HG03439 (cell line): ENCODE results near the gene SYT8.
"Not testable (repeated sequence)": the region's sequence is repeated elsewhere in the genome, so short reads cannot be mapped to it uniquely, and the experiment has no call there.

Source experiments
- ATAC-seq: cut with Tn5 transposase; IDR thresholded peaks from one replicate; pipeline ENCODE4 v1.9.1; 2021; ENCODE audit warnings: mild to moderate bottlenecking, moderate library complexity; ENCODE audit not compliant: unreplicated experiment

SYT8 gene

DNA sequence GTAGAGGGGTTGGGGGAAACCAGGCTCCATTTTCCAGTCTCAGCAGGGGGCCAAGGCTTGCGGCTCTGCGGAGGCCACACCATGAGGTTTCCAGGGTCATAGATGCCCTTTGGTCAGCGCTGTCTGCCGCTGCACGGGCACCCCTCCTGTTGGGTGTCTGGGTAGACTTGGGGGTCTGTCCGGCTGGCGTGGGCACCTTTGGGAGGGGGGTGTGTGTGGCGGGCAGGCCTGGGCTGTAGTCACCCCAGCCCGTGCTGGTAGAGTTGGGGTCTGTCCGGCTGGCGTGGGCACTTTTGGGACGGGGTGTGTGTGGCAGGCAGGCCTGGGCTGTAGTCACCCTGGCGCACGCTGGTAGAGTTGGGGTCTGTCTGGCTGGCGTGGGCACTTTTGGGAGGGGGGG is 36.7 kb downstream of the SYT8 start:
- no peak for ATAC-seq

DNA sequence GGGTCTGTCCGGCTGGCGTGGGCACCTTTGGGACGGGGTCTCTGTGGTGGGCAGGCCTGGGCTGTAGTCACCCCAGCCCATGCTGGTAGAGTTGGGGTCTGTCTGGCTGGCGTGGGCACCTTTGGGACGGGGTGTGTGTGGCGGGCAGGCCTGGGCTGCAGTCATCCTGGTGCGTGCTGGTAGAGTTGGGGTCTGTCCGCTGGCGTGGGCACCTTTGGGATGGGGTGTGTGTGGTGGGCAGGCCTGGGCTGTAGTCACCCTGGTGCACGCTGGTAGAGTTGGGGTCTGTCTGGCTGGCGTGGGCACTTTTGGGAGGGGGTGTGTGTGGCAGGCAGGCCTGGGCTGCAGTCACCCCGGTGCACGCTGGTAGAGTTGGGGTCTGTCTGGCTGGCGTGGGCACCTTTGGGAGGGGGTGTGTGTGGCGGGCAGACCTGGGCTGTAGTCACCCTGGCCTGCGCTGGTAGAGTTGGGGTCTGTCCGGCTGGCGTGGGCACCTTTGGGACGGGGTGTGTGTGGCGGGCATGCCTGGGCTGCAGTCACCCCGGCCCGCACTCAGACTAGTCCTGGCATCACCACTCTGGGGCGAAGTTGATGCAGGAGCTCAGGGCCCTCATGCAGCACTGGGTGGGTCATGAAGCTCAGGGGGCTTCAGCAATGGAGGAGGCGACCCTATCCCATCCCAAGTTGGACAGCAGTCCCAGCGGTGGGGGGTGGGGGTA is 37.6 kb downstream of the SYT8 start:
- no peak for ATAC-seq

DNA sequence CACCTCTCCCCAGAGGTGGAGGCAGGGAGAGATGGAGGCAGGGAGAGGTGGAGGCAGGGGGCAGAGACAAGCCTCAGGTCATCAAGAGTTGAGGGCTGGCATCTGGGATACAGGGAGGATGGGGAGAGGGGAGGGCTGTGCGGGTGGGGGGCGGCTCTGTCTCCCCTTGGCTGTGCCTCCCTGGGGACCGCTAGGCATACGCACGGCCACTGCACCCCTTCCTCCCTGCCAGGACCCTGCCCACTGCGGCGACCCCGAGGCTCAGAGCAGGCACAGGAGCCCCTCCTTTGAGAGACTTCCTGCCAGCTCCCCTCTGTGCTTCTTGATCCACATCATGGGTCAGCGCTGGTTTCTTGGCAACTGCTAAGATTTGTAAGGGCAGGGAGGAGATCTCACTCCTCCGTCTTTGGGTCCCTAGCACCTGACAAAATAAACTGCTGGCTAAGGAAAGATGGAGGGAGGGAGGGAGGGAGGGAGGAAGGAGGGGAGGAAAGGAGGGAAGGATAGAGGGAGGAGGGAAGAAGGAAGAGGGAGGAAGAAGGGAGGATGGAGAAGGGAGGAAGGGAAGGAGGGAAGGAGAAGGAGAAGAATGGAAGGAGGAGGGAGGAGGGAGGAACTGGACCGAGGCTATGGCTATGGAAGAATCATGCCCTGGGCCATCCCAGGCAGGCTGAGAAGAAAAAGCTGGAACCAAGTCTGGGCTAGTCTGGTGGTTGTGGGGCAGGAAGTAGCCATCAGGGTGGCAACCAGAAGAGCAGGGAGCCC is 38.4 kb downstream of the SYT8 start:
- ATAC-seq, result no peak

DNA sequence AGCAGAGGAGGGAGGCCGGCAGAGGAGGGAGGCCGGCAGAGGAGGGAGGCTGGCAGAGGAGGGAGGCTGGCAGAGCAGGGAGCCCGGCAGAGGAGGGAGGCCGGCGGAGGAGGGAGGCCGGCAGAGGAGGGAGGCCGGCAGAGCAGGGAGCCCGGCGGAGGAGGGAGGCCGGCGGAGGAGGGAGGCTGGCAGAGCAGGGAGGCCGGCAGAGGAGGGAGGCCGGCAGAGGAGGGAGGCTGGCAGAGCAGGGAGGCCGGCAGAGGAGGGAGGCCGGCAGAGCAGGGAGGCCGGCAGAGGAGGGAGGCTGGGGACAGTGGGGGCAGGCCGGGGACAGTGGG is 39.0 kb downstream of the SYT8 start:
- ATAC-seq, result not testable (repeated sequence)

DNA sequence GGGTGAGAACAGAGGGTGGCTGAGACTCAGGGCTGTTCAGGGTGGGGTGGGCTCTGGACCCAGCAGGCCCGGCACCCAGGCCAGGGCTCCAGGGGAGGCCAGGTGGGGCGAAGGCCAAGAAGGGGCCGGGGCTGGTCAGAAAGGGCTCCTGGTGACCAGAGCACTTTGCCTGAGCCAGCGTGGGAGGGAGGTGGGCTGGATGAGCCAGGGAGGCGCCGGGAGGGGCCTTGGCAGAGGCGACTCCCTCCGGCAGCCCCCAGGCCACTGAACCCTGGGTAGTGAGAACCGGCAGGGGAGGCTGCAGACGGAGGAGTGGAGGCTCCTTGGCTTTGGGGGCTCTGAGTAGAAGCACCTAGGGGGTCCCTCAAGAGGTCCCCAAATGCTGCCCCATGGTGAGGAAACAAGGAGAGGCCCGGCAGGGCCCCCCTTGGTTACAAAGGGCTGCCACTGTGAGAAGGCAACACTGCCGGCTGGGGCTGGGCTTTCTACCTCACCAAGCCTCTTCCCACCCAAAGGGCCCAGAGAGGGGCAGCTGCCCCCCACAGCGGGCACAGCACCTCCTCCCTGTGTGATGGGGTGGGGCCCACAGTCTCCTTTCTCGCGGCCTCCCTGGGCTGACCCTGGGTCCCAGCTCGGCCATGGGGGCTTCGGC is 39.8 kb downstream of the SYT8 start:
- ATAC-seq, result not testable (repeated sequence)

DNA sequence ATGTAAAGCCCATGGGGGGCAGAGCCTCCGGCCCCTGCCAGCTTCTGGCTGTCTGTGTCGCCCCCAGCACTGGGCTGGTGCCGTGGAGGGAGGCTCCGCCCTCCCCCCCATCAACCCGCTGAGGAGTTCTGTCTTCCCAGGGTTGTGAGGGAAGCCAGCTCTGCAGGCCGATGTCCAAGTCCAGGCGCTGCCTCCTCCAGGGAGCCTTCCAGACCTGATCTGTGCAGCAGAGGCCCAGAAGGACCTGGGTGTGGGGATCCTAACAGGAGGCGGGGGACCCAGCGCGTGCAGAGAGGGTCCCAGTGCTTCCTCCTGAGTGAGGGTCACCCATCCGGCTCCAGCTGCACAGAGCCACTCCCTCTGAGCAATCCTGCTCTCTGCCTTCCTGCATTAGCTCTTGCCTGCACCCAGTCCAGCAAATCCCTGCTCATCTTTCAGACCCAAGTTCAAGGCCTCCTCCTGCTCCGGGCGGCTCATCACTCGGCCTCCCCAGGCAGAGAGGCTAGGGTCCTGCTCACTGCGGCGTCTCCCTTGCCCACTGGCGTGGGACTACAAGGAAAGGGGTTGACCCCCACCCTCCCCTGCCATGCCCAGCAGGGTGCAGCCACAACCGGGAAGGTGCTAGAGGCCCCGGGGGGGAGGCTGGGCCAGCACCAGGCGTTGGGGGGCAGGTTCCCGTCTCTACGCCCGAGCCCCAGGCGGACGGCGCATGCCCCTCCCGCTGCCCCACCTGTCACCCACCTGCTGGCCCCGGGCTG is 40.5 kb downstream of the SYT8 start:
- ATAC-seq, result no peak

DNA sequence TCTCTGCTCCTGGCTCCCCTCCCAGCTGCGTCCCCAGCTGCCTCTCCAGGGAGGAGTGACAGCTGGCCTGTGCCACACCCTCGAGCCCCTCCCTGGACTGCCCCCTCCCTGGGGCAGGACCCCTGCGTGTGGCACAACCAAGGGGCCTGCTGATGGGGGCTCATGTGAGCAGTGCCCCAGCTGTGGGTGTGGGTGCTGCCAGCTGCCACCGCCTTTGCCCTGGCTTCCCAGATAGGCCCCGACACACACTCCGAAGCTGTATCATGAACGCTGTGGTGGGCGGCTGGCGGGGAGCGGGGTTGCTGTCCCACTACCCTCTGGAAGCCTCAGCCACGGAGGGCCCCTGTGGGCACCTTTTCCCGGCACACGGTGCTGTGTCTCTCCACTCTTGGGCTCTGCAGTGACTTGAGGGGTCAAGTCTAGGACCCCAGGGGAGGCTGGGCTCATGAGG is 41.1 kb downstream of the SYT8 start:
- not testable (repeated sequence) for ATAC-seq

DNA sequence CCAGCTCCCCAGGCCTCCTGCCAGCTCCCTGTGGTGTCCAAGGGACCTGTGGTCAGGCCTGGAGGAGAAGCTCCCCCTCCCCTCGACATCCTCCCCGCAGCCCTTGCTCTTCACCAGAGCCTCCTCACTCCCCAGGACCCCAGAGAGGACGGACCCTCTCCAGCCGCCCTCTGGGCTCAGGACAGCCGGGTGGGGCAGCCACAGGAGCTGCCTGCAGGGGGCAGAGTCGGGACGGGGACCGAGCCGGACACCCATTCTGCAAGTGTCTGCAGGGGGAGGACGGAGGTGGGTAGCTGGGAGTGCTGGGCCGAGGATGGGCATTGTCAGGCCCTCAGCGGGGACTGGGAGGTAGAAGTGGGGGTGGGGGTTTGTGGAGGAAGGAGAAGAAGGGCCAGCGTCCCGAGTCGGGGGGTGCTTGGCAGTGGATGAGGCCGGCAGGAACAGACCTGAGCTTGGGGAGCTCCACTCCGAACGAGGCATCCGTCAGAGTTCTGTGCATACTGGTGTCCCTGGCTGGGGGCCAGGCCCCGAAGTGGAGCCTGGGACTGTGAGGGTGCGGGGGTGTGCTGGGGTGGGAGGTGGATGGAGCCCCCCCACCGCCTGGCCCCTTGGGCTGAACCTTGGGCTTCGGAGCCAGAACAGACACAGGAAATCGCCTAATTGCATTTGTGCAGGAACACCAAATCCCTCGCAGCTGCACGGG is 41.7 kb downstream of the SYT8 start:
- no peak for ATAC-seq

DNA sequence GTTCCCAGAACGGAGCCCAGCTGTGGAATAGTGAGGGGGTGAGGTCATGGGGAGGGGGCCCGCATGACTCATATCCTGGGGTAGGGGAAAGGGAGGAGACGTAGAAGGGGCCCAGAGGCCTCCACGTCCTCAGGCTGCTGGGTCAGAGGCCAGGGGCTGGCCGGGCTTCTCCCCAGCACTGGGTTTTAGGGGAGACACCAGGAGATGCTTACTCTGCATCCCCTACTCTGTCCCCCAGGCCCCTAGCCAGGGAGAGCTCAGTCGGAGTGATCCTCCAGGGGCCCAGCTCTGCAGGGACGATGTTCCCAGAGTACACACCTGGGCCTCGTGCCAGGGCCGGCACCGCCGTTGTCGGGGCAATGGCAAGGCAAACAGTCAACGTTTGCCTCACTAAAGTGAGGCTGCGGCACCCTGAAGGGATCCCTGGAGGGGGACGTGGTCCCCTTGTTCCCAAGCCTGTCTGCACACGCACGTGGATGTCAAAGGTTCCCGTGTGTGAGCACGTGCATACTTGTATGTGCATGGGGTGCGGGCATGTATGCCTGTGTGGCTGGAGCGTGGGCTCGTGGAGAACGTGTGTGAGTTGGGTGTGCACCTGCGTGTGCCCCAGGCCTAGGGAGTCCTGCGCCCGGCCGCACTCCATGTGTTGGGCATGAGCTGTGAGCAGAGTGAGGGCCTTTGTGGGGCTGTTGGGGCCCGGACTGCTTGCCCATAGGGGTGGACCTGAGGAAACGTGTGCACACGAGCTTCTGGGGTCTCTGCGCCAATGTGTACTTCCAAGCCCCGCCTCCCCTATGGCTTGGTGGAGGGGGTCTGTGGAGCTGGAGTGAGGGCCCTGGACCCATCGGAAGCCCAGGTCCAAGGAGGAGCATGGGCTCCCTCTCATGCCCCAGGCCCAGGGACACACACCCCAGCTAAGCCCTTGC is 42.7 kb downstream of the SYT8 start:
- ATAC-seq, result no peak

DNA sequence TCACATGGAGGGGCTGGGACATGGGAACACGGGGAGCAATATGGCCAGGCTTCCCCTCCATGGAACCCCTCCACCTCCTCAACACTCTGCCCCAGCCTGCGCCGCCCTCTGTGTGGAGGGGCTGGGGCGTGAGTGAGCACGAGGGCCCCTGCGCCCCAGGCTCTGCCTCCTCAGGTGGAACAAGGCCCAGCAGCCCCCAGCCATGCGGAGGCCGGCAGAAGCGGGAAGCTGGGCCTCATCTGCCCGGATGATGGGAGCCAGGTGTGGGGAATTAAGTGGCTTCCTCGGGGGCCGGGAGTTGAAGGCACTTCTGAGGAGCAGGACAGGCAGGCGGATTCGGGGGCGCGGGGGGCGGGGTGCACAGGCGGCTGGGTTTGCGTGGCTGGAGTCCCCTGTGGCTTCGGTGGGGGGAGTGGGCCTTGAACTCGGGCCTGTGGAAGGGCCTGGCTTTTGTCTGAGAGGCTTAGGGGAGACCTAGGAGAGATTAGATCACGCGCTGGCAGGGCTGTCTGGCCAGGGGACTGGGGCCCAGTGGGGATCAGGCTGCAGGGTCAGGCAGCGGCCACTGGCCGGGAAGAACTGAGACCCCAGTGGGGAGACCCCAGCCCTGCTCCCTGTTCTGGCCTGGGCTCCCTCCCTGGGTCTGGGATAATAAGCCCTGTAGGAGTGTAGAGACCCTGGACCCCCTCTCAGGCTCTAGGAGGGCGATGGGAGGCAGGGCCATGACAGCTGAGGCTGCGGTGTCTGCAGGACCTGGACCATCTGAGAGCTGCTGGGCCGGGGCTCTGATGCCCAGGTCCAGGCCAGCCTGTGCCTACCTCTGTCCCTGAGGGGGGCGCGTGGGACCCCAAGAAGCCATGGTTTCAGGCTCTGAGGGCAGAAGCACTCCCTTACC is 43.6 kb downstream of the SYT8 start:
- ATAC-seq, result no peak

DNA sequence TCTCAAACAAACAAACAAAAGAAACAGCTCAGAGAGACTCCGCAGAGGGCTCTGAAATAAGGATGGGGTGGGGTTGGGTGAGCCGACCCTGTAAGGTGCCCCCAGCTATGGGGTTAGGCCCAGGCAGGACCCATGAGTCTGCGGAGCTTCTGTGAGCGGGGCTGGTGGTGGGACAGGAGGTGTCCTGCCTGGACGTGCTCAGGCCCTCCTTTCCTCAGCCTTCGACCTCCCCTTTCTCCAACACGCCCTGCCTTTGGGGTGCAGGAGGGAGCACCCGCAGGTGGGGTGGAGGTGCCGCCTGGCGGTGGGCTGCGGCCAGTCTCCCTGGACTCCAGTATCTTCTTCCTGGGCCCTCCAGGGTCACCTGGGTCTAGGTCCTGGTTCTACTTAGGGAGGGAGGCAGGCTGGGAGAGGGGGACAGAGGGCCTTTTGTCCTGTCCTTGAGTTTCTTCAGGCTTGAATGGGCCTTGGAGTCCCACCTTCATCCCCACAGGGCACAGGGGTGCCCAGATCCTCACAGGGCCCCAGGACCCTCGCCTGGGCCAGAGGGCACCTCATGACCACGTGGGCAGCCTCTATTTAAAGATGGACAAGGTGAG is 44.7 kb downstream of the SYT8 start:
- ATAC-seq, result no peak

DNA sequence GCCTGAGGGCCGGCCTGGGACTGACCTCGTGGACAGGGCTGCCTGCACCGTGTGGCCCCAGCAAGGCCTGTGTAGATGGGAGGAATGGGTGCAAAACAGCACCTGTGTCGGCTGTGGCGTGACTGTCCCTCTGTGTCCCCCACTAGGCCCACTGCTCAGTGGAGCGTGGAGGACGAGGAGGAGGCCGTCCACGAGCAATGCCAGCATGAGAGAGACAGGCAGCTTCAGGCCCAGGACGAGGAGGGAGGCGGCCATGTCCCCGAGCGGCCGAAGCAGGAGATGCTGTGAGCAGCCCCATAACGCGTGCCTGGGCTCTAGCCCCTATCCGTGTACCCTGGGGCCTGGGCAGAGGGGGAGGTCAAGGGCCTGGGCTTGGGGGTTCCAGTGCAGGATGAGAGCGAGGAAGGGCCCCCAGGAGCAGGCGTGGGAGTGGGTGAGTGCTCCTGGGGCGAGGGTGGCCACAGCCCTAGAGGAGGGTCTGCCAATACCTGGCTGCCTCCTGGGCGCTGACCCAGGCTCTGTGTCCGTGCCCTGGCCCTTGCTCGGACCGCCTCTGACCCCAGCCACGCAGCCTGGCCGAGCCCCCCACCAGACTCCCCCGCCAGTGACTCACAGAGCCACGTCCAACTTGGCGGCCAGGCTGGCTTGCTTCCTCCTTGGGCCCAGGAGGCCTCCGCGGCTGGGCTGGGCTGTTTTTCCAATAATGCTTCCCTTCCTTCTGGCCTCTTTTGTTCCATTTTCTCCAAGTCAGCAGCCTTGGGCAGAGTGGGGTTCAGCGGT is 45.3 kb downstream of the SYT8 start:
- ATAC-seq, result no peak

DNA sequence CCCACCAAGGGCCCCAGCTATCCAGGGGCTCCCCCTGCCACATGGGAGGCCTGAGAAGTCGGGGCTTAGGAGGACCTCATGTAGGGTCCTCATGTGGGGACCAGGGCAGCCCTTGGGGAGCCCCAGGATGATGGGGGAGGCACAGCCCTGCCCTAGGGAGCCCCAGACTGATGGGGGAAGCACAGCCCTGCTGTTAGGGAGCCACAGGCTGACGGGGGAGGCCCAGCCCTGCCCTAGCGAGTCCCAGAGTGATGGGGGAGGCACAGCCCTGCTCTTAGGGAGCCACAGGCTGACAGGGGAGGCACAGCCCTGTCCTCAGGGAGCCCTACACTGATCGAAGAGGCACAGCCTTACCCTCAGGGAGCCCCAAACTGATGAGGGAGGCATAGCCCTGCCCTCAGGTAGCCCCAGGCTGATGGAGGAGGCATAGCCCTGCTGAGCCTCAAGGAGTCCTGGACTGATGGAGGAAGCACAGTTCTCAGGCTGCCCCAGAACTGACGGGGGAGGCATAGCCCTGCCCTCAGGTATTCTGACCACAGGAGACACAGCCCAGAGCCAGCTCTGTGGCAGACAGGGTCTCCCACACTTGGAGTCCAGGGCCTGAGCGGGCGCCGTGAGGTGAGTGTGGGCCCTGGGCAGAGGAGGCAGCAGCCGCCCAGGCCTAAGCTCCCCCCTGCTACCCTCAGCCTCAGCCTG is 46.1 kb downstream of the SYT8 start:
- no peak for ATAC-seq

DNA sequence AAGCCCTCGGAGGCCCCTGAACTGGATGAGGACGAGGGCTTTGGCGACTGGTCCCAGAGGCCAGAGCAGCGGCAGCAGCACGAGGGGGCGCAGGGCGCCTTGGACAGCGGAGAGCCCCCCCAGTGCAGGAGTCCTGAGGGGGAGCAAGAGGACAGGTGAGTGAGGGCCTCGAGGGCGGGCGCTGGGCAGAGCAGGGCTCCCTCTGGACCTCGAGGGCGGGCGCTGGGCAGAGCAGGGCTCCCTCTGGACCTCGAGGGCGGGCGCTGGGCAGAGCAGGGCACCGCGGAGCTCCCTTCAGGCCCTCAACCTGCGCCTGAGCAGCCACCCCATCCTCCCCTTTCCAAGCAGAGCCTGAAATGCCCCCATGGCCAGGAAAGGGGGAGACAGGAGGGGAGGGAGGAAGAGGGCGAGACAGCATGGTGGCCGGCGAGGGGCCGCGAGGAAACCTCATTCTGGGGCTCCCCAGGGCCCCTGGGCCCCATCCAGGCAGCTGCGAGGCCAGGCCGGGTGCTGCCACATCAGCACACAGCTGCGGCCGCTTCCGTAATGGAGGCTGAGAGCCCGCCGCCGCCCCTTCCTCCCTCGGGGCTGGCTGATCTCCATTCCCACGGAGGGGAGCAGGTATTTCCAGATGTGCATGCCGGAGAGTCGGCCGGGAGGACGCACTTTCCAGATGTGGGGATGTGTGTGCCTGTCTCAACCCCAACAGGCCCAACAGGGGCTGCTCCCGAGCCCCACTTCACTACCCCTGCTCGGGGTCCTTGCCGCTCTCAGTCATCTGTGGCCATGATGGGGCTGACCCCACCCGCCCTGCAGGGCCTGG is 46.9 kb downstream of the SYT8 start:
- no peak for ATAC-seq

DNA sequence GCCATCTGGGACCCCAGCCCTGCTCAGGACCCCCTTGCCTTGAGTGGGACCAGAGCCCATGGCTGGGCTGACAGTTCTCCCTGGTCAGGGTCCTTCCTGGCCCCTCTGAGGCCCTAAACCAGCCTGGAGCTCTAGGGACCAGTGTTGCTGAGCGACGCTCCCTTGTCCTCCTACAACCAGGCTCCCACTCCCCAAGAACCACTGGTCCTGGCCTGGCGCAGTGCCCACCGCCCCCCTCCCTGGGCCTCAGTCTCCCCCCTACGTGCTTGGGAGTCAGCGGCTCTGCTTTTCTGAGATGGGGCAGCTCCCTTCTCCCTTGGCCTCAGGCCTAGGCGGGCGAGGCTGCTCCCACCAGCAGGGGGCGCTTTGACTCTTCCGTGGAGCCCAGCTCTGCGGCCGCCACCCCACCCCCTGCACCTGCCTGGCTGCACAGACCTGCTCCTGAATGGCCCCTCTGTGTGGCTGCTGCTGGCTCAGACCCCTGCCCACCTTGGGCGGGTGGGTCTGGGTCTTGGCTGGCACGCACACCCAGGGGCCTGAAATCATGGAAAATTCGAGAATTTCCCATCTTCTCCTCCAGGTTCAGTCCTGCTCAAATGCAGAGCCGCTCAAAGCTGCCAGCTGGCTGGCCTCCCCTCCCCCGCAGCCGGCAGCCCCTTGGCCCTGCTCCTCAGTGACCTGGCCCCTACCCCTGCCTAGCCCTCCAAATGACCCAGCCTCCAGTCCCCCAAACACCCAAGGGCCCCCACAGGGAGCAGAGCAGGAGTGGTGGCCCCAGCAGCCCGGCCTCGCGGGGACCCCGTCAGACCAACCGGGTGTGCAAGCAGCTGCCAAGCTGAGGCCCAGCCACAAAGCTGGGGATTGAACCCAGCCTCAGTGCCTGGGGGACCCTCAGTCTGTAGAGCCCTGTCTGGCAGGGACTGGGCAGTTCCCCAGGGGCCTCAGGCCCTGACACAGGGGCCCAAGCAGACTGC is 47.8 kb downstream of the SYT8 start:
- no peak for ATAC-seq
